Thoracic aorta (tissue), 2 donors: ENCODE results near the gene ACTL8. TPM values are rescaled to one million over a fixed set of nuclear protein-coding genes. Genes with fewer than 3 reads are reported as not detected.

Experiments
- ATAC-seq: fragments of 150-250 bp; one replicate; pipeline ENCODE4 v1.8.0; 2017; ENCODE audit warnings: low read depth; ENCODE audit not compliant: insufficient number of reproducible peaks, low FRiP score
- DNase-seq: peaks from one replicate; pipeline ENCODE4 v3.0.0-alpha.2; 2020; ENCODE audit warnings: low spot score
- H3K27ac ChIP-seq, 2 donors: fragments of 200-600 bp; sonication (generic); 1 replicate in 1 of 2; 2 replicates in 1 of 2; pipeline ENCODE4 v1.5.1; 2016; ENCODE audit warnings: mild to moderate bottlenecking in 2 of 2, moderate library complexity in 2 of 2
- H3K27me3 ChIP-seq: fragments of 200-600 bp; sonication (generic); replicated peaks from 2 replicates; pipeline ENCODE4 v1.6.0; 2016; ENCODE audit warnings: mild to moderate bottlenecking; ENCODE audit not compliant: insufficient read depth
- H3K36me3 ChIP-seq: fragments of 200-600 bp; sonication (generic); one replicate; pipeline ENCODE4 v1.5.1; 2016
- H3K4me1 ChIP-seq, 2 donors: fragments of 200-600 bp; sonication (generic); 1 replicate in 1 of 2; 2 replicates in 1 of 2; pipeline versions ENCODE4 v1.5.1 to v1.6.0; 2016; ENCODE audit warnings: low read depth in 2 of 2, mild to moderate bottlenecking in 1 of 2; ENCODE audit not compliant: control insufficient read depth in 1 of 2
- H3K4me3 ChIP-seq: fragments of 200-600 bp; sonication (generic); 2 replicates; pipeline ENCODE4 v1.5.1; 2016; ENCODE audit warnings: mild to moderate bottlenecking
- H3K9me3 ChIP-seq: fragments of 200-600 bp; sonication (generic); 2 replicates; pipeline ENCODE4 v1.5.1; 2016
- total RNA-seq, 2 donors: library from RNA; depleted of rRNA; stranded (reverse); fragments of >200 nt; gene quantifications; one replicate each; pipeline versions ENCODE4 v1.1.0 to v1.2.3, GENCODE V29; 2016
- TF ChIP-seq, protein P1 (sequence below): fragments of 200-600 bp; sonication (generic); IDR thresholded peaks from one replicate; pipeline ENCODE4 v1.5.1; 2019; ENCODE audit warnings: antibody characterized with exemption

The ACTL8 gene
- total RNA-seq, 2 donors from 2014 or later = not detected

DNA sequence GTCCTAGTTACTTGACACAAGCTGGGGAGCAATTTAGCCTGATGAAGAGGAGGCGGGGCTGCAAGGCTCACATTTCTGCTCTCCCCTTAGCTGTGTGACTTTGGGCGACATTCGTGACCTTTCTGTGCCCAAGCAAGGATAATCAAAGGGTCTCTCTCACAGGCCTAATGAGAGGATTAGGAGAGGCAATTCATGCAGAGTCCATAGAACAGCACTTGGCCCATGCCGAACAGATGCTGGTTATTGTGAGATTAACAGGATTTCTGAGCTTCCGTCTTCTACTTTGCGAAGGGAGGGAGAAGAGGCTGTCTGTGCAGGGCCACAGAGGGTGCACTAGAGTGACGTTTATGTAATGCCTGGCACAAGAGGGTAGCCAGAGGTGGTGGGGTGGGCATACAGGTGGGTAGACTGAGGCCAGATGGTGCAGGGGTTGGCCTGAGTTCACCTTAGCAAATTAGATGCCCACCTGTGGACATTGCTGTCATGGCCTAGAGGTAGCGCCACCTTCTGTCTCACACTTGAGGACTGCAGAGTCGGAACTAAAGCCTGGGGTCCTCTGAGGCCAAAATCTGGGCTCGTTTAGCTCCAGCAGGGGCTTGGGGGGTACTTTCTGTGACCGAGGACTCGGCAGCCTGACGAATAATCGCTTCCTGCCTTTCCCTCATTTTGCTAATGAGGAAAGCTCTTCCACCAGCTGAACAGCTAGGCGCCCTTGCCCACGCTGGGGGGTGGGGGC lies 18.6 kb downstream of the ACTL8 start:
- TF ChIP-seq, protein P1, sequence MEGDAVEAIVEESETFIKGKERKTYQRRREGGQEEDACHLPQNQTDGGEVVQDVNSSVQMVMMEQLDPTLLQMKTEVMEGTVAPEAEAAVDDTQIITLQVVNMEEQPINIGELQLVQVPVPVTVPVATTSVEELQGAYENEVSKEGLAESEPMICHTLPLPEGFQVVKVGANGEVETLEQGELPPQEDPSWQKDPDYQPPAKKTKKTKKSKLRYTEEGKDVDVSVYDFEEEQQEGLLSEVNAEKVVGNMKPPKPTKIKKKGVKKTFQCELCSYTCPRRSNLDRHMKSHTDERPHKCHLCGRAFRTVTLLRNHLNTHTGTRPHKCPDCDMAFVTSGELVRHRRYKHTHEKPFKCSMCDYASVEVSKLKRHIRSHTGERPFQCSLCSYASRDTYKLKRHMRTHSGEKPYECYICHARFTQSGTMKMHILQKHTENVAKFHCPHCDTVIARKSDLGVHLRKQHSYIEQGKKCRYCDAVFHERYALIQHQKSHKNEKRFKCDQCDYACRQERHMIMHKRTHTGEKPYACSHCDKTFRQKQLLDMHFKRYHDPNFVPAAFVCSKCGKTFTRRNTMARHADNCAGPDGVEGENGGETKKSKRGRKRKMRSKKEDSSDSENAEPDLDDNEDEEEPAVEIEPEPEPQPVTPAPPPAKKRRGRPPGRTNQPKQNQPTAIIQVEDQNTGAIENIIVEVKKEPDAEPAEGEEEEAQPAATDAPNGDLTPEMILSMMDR = no peak
- H3K27ac ChIP-seq = no peak overlapping the region
- H3K4me3 ChIP-seq = no peak overlapping the region
- DNase-seq (no peak), ATAC-seq (no peak)
- H3K36me3 ChIP-seq = no peaks in the 10 kb centered on the region
- H3K9me3 ChIP-seq = no peaks in the 10 kb centered on the region
- no peaks in the 10 kb centered on the region for H3K4me1 ChIP-seq
- no peaks in the 10 kb centered on the region for H3K27me3 ChIP-seq

DNA sequence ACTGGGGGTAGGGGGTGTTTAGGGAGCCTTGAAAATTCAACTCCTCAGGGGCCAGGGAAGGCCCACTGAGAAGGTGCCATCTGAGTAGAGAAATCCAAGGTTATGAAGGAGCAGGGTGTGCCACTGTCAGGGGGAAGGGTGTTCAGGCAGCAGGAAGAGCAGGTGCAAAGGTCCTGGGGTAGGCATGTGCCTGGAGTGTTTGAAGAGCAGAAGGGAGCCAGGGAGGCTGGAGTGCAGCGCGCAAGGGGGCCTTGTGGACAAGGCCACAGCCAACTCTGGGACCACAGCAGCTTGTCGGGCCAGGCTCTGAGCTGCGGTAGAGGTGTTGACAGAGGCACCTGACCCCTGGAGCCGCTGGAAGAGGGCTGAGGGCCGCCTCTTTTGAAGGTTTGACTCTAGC lies 19.3 kb downstream of the ACTL8 start:
- no peaks in the 10 kb centered on the region for H3K36me3 ChIP-seq
- H3K9me3 ChIP-seq = no peaks in the 10 kb centered on the region
- TF ChIP-seq, protein P1 = no peak
- H3K4me3 ChIP-seq = no peak overlapping the region
- H3K27ac ChIP-seq = no peak overlapping the region
- no peaks in the 10 kb centered on the region for H3K4me1 ChIP-seq
- no peaks in the 10 kb centered on the region for H3K27me3 ChIP-seq
- ATAC-seq (no peak), DNase-seq (no peak)

DNA sequence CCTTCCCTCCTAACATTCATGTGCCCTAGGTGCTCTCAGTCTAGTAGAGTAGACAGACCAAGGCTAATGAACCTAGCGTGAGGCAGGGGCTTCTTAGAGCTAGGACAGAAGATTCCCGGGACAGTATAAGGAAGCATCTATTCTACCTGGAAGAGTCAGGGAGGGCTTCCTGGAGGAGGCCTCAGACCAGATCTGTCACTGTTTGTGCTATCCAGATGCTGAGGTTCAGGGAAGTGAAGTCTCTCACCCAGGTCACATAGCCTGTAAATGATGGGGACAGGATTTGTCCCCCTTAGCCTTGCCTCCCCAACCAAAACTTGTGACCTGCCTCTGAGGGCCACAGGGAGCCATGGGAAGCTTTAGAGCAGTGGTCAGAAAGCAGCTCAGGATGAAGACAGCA lies 20.7 kb downstream of the ACTL8 start:
- H3K4me1 ChIP-seq = no peaks in the 10 kb centered on the region
- H3K36me3 ChIP-seq = no peaks in the 10 kb centered on the region
- TF ChIP-seq, protein P1 = no peak
- DNase-seq (no peak), ATAC-seq (no peak)
- no peak overlapping the region for H3K4me3 ChIP-seq
- no peaks in the 10 kb centered on the region for H3K27me3 ChIP-seq
- no peaks in the 10 kb centered on the region for H3K9me3 ChIP-seq
- no peak overlapping the region for H3K27ac ChIP-seq

DNA sequence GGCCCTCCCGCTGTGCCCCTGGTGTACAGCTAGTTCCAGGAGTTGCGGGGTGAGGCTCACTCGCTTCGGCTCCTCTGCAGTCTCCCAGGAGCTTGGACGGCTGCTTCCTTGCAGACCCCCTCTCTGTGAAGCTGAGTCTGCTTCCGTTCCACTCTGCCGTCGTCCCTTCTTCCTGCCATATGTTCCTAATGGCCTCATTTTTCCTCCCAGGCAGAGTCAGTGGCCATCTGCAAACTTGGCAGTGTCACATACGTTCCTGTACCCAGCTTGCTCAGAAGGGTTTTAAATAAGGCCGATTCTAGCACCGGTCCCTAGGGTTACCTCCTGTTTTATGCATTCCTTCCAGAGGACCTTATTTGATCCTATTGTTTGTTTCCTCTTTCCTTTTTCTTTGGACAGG lies 21.3 kb downstream of the ACTL8 start:
- no peaks in the 10 kb centered on the region for H3K27me3 ChIP-seq
- H3K9me3 ChIP-seq = no peaks in the 10 kb centered on the region
- H3K36me3 ChIP-seq = no peaks in the 10 kb centered on the region
- H3K4me3 ChIP-seq = no peak overlapping the region
- TF ChIP-seq, protein P1 = no peak
- no peak overlapping the region for H3K27ac ChIP-seq
- H3K4me1 ChIP-seq = no peaks in the 10 kb centered on the region
- ATAC-seq (no peak), DNase-seq (no peak)

DNA sequence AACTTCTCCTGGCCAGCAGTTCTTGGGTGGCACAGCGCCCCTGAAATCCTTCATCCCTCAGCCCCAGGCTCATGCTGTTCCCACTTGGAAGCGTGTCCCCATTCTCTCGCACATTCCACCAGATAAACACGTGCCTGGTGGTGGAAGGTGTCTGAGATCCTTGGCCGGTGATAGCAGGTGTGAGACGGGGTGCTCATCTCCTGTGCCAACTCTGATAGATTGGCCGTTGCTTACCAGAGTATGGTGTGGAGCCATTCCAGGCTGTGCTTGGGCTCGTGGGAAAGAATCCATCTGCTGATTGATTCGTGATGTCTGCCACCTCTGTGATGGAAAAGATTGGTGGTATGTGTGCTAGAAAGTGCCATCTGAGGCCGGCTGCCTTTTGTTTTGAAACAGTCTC lies 22.2 kb downstream of the ACTL8 start:
- H3K9me3 ChIP-seq = no peaks in the 10 kb centered on the region
- no peak overlapping the region for H3K27ac ChIP-seq
- no peaks in the 10 kb centered on the region for H3K4me1 ChIP-seq
- H3K36me3 ChIP-seq = no peaks in the 10 kb centered on the region
- H3K27me3 ChIP-seq = no peaks in the 10 kb centered on the region
- H3K4me3 ChIP-seq = no peak overlapping the region
- ATAC-seq = no peak
- TF ChIP-seq, protein P1 = no peak
- DNase-seq = no peak
